K562 (cell line): ENCODE measurements around the gene MYLK4. TPM values are rescaled to one million over a fixed set of nuclear protein-coding genes. Genes with fewer than 3 reads are reported as not detected.
A peak's percentile ranks its signal among the peaks of the same experiment; 100 is the strongest.

ENCODE experiments used
- ATAC-seq: fragments of 200-7000 bp; cut with Tn5 transposase; 3 replicates; pipeline ENCODE4 v1.9.1; 2020; ENCODE audit warnings: moderate library complexity
- BruUV-seq: library from RNA; stranded (reverse); fragments of 400-500 nt; replicated peaks from 2 replicates; lab custom pipeline; 2021; lab: Mats Ljungman, UMichigan
- CTCF ChIA-PET: fragments of 300-600 bp; formaldehyde crosslinking; extraction: SDS; loops from one replicate; lab custom pipeline; 2021; ENCODE audit warnings: low intra/inter-chr PET ratio; lab: Yijun Ruan, JAX
- POLR2A ChIA-PET: fragments of 300-600, 350-650 bp; sonication (Branson Sonifier 250); formaldehyde crosslinking; extraction: SDS; loops from one replicate; lab custom pipeline; 2021; ENCODE audit warnings: antibody characterized with exemption, inconsistent platforms; lab: Yijun Ruan, JAX
- DNase-seq, 4 experiments: peaks; one replicate each; pipeline versions ENCODE4 v3.0.0 to v3.0.0-alpha.2; 2011 to 2018; ENCODE audit warnings: low spot score in 3 of 4, mixed read lengths in 3 of 4; ENCODE audit errors: extremely low read depth in 1 of 4
- FAIRE-seq: peaks from 2 replicates; lab custom pipeline; 2011; peaks lifted over from hg19 to GRCh38; lab: Jason Lieb, UNC
- H2AFZ ChIP-seq: 2 replicates; pipeline ENCODE4 v1.6.0; 2011; ENCODE audit warnings: low read depth, low read length, control low read depth, inconsistent platforms
- H3K27ac ChIP-seq: fragments of 200-600 bp; 3 replicates; pipeline ENCODE4 v1.8.0; 2011; ENCODE audit warnings: low read depth, mild to moderate bottlenecking, control low read depth, inconsistent platforms, low read length, moderate library complexity, mixed read lengths; ENCODE audit errors: extremely low read depth
- H3K27me3 ChIP-seq, 2 experiments: fragments of 300-600 bp in 1 of 2; 2 replicates in 1 of 2; 3 replicates in 1 of 2; pipeline versions ENCODE4 v1.6.0 to v1.8.0; 2011; ENCODE audit warnings: inconsistent platforms in 2 of 2, low read length in 2 of 2, mild to moderate bottlenecking in 1 of 2, mixed read lengths in 1 of 2, moderate library complexity in 1 of 2; ENCODE audit not compliant: control insufficient read depth in 2 of 2, insufficient read depth in 2 of 2
- H3K36me3 ChIP-seq: fragments of 300-600 bp; 3 replicates; pipeline ENCODE4 v1.8.0; 2011; ENCODE audit warnings: mild to moderate bottlenecking, low read length, inconsistent platforms; ENCODE audit not compliant: control insufficient read depth, insufficient read depth
- H3K4me1 ChIP-seq, 2 experiments: fragments of 200-600 bp in 1 of 2; replicated peaks in 1 of 2; 2 replicates in 1 of 2; 3 replicates in 1 of 2; pipeline versions ENCODE4 v1.5.1 to v1.8.0; 2011; ENCODE audit warnings: inconsistent platforms in 2 of 2, low read length in 2 of 2, mild to moderate bottlenecking in 1 of 2, mixed read lengths in 1 of 2, moderate library complexity in 1 of 2; ENCODE audit not compliant: control insufficient read depth in 2 of 2, insufficient read depth in 2 of 2
- H3K4me2 ChIP-seq: 2 replicates; pipeline ENCODE4 v1.6.1; 2011; ENCODE audit warnings: low read length, control low read depth, inconsistent platforms, mixed read lengths; ENCODE audit not compliant: insufficient read depth
- H3K4me3 ChIP-seq: fragments of 200-600 bp; sonication (generic), shearing (Covaris generic); 2 replicates; pipeline ENCODE4 v1.5.1; 2016; ENCODE audit warnings: control low read depth, inconsistent platforms
- H3K79me2 ChIP-seq: fragments of 200-600 bp; 3 replicates; pipeline ENCODE4 v1.8.0; 2011; ENCODE audit warnings: low read length, inconsistent platforms; ENCODE audit not compliant: control insufficient read depth, insufficient read depth
- H3K9ac ChIP-seq, 2 experiments: 2 replicates each; pipeline versions ENCODE4 v1.6.0 to v1.6.1; 2011; ENCODE audit warnings: low read depth in 2 of 2, low read length in 2 of 2, control low read depth in 1 of 2, inconsistent platforms in 1 of 2, mild to moderate bottlenecking in 1 of 2, mixed read lengths in 1 of 2; ENCODE audit not compliant: insufficient read depth in 1 of 2
- H3K9me1 ChIP-seq: one replicate; pipeline ENCODE4 v1.6.0; 2011; ENCODE audit warnings: inconsistent platforms, mild to moderate bottlenecking, low read length, moderate library complexity; ENCODE audit not compliant: control insufficient read depth, insufficient read depth
- H3K9me3 ChIP-seq: replicated peaks from 2 replicates; pipeline ENCODE4 v1.5.1; 2011; ENCODE audit warnings: low read depth, low read length, inconsistent platforms; ENCODE audit not compliant: control insufficient read depth, insufficient read depth
- H4K20me1 ChIP-seq: replicated peaks from 2 replicates; pipeline ENCODE4 v1.6.1; 2011; ENCODE audit warnings: low read length, inconsistent platforms, mixed read lengths; ENCODE audit not compliant: control insufficient read depth, insufficient read depth
- GTF2B ChIP-seq: IDR thresholded peaks from 2 replicates; pipeline ENCODE4 v1.6.1; 2011; ENCODE audit not compliant: insufficient read length; ENCODE audit errors: extremely low read depth
- LCOR ChIP-seq: sonication (generic); formaldehyde crosslinking; IDR thresholded peaks from 2 replicates; pipeline ENCODE4 v1.8.0; 2022; ENCODE audit warnings: mild to moderate bottlenecking, missing genetic modification reagents
- NUFIP1 ChIP-seq: fragments of 450-650 bp; IDR thresholded peaks from 2 replicates; pipeline ENCODE4 v1.6.1; 2018; ENCODE audit not compliant: partially characterized antibody
- RAD51 ChIP-seq: fragments of 450-650 bp; IDR thresholded peaks from 2 replicates; pipeline ENCODE4 v1.7.1; 2016; ENCODE audit warnings: low read depth, mild to moderate bottlenecking, borderline replicate concordance
- RBFOX2 ChIP-seq: fragments of 200-400 bp; formaldehyde crosslinking; IDR thresholded peaks from 2 replicates; pipeline ENCODE4 v1.6.1; 2017; ENCODE audit warnings: low read depth, mild to moderate bottlenecking, low read length, moderate library complexity
- SIN3A ChIP-seq, 2 experiments: fragments of 150-350 bp in 1 of 2; IDR thresholded peaks; 2 replicates each; pipeline ENCODE4 v1.6.1; 2011 to 2016; ENCODE audit warnings: borderline replicate concordance in 2 of 2, low read depth in 2 of 2, low read length in 2 of 2, mild to moderate bottlenecking in 2 of 2, moderate library complexity in 2 of 2; ENCODE audit not compliant: control insufficient read depth in 1 of 2
- STAG1 ChIP-seq: sonication (generic); formaldehyde crosslinking; IDR thresholded peaks from 2 replicates; pipeline ENCODE4 v1.5.0; 2020; ENCODE audit warnings: missing genetic modification reagents, borderline replicate concordance
- TARDBP ChIP-seq: fragments of 450-650 bp; IDR thresholded peaks from 2 replicates; pipeline ENCODE4 v1.6.1; 2016
- ZKSCAN8 ChIP-seq: fragments of 200-800 bp; sonication (Bioruptor generic); IDR thresholded peaks from 2 replicates; pipeline ENCODE4 v1.6.1; 2016; ENCODE audit warnings: missing genetic modification characterization, missing compliant biosample characterization
- ZNF12 ChIP-seq: sonication (generic); formaldehyde crosslinking; IDR thresholded peaks from 2 replicates; pipeline ENCODE4 v1.4.0; 2020; ENCODE audit warnings: mild to moderate bottlenecking, missing genetic modification reagents
- ZNF165 ChIP-seq: fragments of 250-450 bp; sonication (Bioruptor Pico); IDR thresholded peaks from 2 replicates; pipeline ENCODE4 v1.4.0; 2020; ENCODE audit warnings: borderline replicate concordance
- ZNF239 ChIP-seq: fragments of 250-450 bp; sonication (Bioruptor Pico); IDR thresholded peaks from 2 replicates; pipeline ENCODE4 v1.4.0; 2020; ENCODE audit warnings: mild to moderate bottlenecking
- ZNF253 ChIP-seq: fragments of 250-450 bp; sonication (Bioruptor Pico); conservative IDR thresholded peaks from 2 replicates; pipeline ENCODE4 v1.6.1; 2021; ENCODE audit warnings: mild to moderate bottlenecking
- ZNF3 ChIP-seq: fragments of 250-450 bp; sonication (Bioruptor Pico); IDR thresholded peaks from 2 replicates; pipeline ENCODE4 v1.5.0; 2021; ENCODE audit warnings: mild to moderate bottlenecking, moderate library complexity
- WGBS: fragments of 100-300 bp; shearing (Covaris generic); methylation state at CpG from one replicate; pipeline ENCODE4 v1.1.6; 2016; ENCODE audit warnings: low coverage, mixed read lengths; ENCODE audit not compliant: insufficient coverage; ENCODE audit errors: missing lambda C conversion rate; 5-methylcytosine and 5-hydroxymethylcytosine counted together
- in situ Hi-C: fragments of 300-500 bp; cut with MboI; formaldehyde crosslinking; loops from 4 replicates; pipeline ENCODE4 v1.15.0; 2018; ENCODE audit warnings: inconsistent platforms, mixed read lengths
- intact Hi-C: fragments of 100-400 bp; cut with micrococcal nuclease; formaldehyde crosslinking; loops from 2 replicates; pipeline ENCODE4 v1.14.2; 2022
- polyA plus RNA-seq, 8 experiments: library from polyadenylated mRNA; depleted of rRNA in 4 of 8; stranded (reverse) in 5 of 8; unstranded in 3 of 8; fragments of >200 nt; fragmentation: Nextera tagmentation in 2 of 8; fragmentation: Illumina TruSeq in 1 of 8; extraction: Ambion mirVana in 2 of 8; extraction: Trizol in 1 of 8; gene quantifications; 2 replicates each; pipeline versions ENCODE4 v1.2.1 to v1.2.3, GENCODE V29; 2011 to 2014; ENCODE audit warnings: inconsistent platforms in 1 of 8, missing spikeins in 1 of 8
- total RNA-seq, 7 experiments: library from RNA; depleted of rRNA in 6 of 7; stranded (reverse); fragments of >200 nt in 6 of 7; fragmentation: Illumina TruSeq in 2 of 7; extraction: Trizol in 2 of 7; gene quantifications; 2 replicates each; pipeline versions ENCODE4 v1.2.1 to v1.2.3, GENCODE V29; 2011 to 2021; ENCODE audit warnings: low replicate concordance in 1 of 7
- TF ChIP-seq, protein P1 (sequence below): fragments of 450-650 bp; formaldehyde crosslinking; IDR thresholded peaks from 2 replicates; pipeline ENCODE4 v1.4.0; 2020; ENCODE audit warnings: mild to moderate bottlenecking, mixed read lengths
- TF ChIP-seq, protein P2 (sequence below): sonication (generic); formaldehyde crosslinking; IDR thresholded peaks from 2 replicates; pipeline ENCODE4 v1.8.1; 2023; ENCODE audit warnings: missing genetic modification reagents, mild to moderate bottlenecking, borderline replicate concordance

MYLK4 gene
- total and polyA plus RNA-seq, 9 of the 15 experiments (the other 6 are each of a cell fraction or from before 2014, with no cell fraction given) = 0.01 to 0.15 (median 0.06) TPM

- Histone ChIP-seq H3K9me1 (no peaks in the 10 kb centered on the region), H3K36me3 (no peaks in the 10 kb centered on the region), H3K9me3 (no peaks in the 10 kb centered on the region; the same call in 1 of the 2 replicates), H3K9ac (no peak overlapping the region), H3K4me3 (no peak overlapping the region), H3K27me3 (no peaks in the 10 kb centered on the region), H4K20me1 (no peaks in the 10 kb centered on the region), H3K79me2 (no peaks in the 10 kb centered on the region), H3K27ac (no peak overlapping the region), H3K4me1 (peaks cover 8 to 11% of the 10 kb centered on the region in 2 experiments; a peak in 3 of 5 replicates), H2AFZ (0 out of 2 replicates have a peak overlapping the region, but pooled peaks have one; percentile 14), H3K4me2 (no peak overlapping the region)
- WGBS = 37% methylated on average over 3 of the region's 3 CpGs
- no peak for ATAC-seq
- DNase-seq = no peak
- FAIRE-seq = no peak
- in situ Hi-C loops = no loop called here
- intact Hi-C loops = no loop called here
- POLR2A ChIA-PET = interaction anchor here (2.2 kb wide), 1 partner anchor 11 kb away, joined by 8 read pairs; no protein-coding TSS in a partner anchor
- CTCF ChIA-PET = no interaction called here
- no TSS peak for BruUV-seq
- TF ChIP-seq, protein P1, sequence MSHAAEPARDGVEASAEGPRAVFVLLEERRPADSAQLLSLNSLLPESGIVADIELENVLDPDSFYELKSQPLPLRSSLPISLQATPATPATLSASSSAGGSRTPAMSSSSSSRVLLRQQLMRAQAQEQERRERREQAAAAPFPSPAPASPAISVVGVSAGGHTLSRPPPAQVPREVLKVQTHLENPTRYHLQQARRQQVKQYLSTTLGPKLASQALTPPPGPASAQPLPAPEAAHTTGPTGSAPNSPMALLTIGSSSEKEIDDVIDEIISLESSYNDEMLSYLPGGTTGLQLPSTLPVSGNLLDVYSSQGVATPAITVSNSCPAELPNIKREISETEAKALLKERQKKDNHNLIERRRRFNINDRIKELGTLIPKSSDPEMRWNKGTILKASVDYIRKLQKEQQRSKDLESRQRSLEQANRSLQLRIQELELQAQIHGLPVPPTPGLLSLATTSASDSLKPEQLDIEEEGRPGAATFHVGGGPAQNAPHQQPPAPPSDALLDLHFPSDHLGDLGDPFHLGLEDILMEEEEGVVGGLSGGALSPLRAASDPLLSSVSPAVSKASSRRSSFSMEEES (CRISPR knock-in tag) = no peak
- no peak for TF ChIP-seq GTF2B
- no peak for TF ChIP-seq STAG1 (CRISPR knock-in tag)
- no peak for TF ChIP-seq ZKSCAN8 (CRISPR knock-in tag)
- TF ChIP-seq ZNF165 (CRISPR knock-in tag) = no peak
- no peak for TF ChIP-seq RBFOX2
- no peak for TF ChIP-seq SIN3A (IDR thresholded peaks at IDR 0.05; ENCODE audit: borderline replicate concordance in 2 of 2, control insufficient read depth in 1 of 2, low read depth in 2 of 2, low read length in 2 of 2)
- no peak for TF ChIP-seq TARDBP
- no peak for TF ChIP-seq ZNF12 (CRISPR knock-in tag)
- no peak for TF ChIP-seq ZNF239 (CRISPR knock-in tag)
- TF ChIP-seq, protein P2, sequence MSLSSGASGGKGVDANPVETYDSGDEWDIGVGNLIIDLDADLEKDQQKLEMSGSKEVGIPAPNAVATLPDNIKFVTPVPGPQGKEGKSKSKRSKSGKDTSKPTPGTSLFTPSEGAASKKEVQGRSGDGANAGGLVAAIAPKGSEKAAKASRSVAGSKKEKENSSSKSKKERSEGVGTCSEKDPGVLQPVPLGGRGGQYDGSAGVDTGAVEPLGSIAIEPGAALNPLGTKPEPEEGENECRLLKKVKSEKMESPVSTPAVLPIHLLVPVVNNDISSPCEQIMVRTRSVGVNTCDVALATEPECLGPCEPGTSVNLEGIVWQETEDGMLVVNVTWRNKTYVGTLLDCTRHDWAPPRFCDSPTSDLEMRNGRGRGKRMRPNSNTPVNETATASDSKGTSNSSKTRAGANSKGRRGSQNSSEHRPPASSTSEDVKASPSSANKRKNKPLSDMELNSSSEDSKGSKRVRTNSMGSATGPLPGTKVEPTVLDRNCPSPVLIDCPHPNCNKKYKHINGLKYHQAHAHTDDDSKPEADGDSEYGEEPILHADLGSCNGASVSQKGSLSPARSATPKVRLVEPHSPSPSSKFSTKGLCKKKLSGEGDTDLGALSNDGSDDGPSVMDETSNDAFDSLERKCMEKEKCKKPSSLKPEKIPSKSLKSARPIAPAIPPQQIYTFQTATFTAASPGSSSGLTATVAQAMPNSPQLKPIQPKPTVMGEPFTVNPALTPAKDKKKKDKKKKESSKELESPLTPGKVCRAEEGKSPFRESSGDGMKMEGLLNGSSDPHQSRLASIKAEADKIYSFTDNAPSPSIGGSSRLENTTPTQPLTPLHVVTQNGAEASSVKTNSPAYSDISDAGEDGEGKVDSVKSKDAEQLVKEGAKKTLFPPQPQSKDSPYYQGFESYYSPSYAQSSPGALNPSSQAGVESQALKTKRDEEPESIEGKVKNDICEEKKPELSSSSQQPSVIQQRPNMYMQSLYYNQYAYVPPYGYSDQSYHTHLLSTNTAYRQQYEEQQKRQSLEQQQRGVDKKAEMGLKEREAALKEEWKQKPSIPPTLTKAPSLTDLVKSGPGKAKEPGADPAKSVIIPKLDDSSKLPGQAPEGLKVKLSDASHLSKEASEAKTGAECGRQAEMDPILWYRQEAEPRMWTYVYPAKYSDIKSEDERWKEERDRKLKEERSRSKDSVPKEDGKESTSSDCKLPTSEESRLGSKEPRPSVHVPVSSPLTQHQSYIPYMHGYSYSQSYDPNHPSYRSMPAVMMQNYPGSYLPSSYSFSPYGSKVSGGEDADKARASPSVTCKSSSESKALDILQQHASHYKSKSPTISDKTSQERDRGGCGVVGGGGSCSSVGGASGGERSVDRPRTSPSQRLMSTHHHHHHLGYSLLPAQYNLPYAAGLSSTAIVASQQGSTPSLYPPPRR (CRISPR knock-in tag) = no peak
- no peak for TF ChIP-seq NUFIP1
- TF ChIP-seq ZNF253 (CRISPR knock-in tag) = no peak
- no peak for TF ChIP-seq RAD51
- no peak for TF ChIP-seq ZNF3 (CRISPR knock-in tag)
- no peak for TF ChIP-seq LCOR (CRISPR knock-in tag)
These were observed 8.3 kb upstream of the MYLK4 start for GRCh38 chr6:2758980-2759379.
